CD14-positive monocyte (primary cell): ENCODE results near the gene CHRM5. TPM values are rescaled to one million over a fixed set of nuclear protein-coding genes. Genes with fewer than 3 reads are reported as not detected.

Experiments used
- DNase-seq, 3 donors: peaks; one replicate each; pipeline ENCODE4 v3.0.0-alpha.2; 2011 to 2022
- H2AFZ ChIP-seq: 2 replicates; pipeline ENCODE4 v1.6.0; 2012; ENCODE audit warnings: mild to moderate bottlenecking, low read depth, low read length, inconsistent platforms; ENCODE audit not compliant: insufficient read depth, poor library complexity, severe bottlenecking
- H3K27ac ChIP-seq, 2 donors: 1 replicate in 1 of 2; 2 replicates in 1 of 2; pipeline ENCODE4 v1.5.1; 2012 to 2013; ENCODE audit warnings: low read length in 2 of 2, control low read depth in 1 of 2, inconsistent platforms in 1 of 2, low read depth in 1 of 2, mild to moderate bottlenecking in 1 of 2
- H3K27me3 ChIP-seq, 2 donors: one replicate each; pipeline versions ENCODE4 v1.6.0 to v1.6.1; 2011 to 2013; ENCODE audit warnings: low read length in 2 of 2; ENCODE audit not compliant: control insufficient read depth in 2 of 2, insufficient read depth in 2 of 2
- H3K36me3 ChIP-seq, 2 donors: replicated peaks in 1 of 2; 1 replicate in 1 of 2; 2 replicates in 1 of 2; pipeline versions ENCODE4 v1.5.1 to v1.6.1; 2012 to 2013; ENCODE audit warnings: low read length in 2 of 2, control low read depth in 1 of 2, inconsistent platforms in 1 of 2, mild to moderate bottlenecking in 1 of 2; ENCODE audit not compliant: insufficient read depth in 2 of 2, control insufficient read depth in 1 of 2
- H3K4me1 ChIP-seq, 2 donors: 1 replicate in 1 of 2; 2 replicates in 1 of 2; pipeline versions ENCODE4 v1.5.1 to v1.6.1; 2012 to 2013; ENCODE audit warnings: low read length in 2 of 2, control low read depth in 1 of 2, inconsistent platforms in 1 of 2, mild to moderate bottlenecking in 1 of 2, moderate library complexity in 1 of 2; ENCODE audit not compliant: insufficient read depth in 2 of 2, control insufficient read depth in 1 of 2
- H3K4me2 ChIP-seq: replicated peaks from 2 replicates; pipeline ENCODE3; 2012; ENCODE audit warnings: low read length, moderate library complexity, mild to moderate bottlenecking; ENCODE audit not compliant: poor library complexity, severe bottlenecking; ENCODE audit errors: extremely low read depth
- H3K4me3 ChIP-seq, 3 experiments: fragments of 200-600 bp in 1 of 3; sonication (generic) in 1 of 3; replicated peaks in 1 of 3; 1 replicate in 2 of 3; 2 replicates in 1 of 3; pipeline ENCODE4 v1.5.1; 2011 to 2013; ENCODE audit warnings: low read length in 3 of 3, mild to moderate bottlenecking in 3 of 3, control low read depth in 2 of 3, low read depth in 2 of 3, inconsistent platforms in 1 of 3, moderate library complexity in 1 of 3
- H3K79me2 ChIP-seq: 2 replicates; pipeline ENCODE4 v1.6.0; 2012; ENCODE audit warnings: mild to moderate bottlenecking, control low read depth, inconsistent platforms, low read length, moderate library complexity; ENCODE audit not compliant: insufficient read depth
- H3K9ac ChIP-seq: 2 replicates; pipeline ENCODE4 v1.6.0; 2017; ENCODE audit warnings: low read length, mild to moderate bottlenecking; ENCODE audit not compliant: insufficient read depth, poor library complexity, severe bottlenecking
- H3K9me3 ChIP-seq, 2 donors: replicated peaks in 1 of 2; 1 replicate in 1 of 2; 2 replicates in 1 of 2; pipeline versions ENCODE4 v1.5.1 to v1.6.1; 2012 to 2013; ENCODE audit warnings: low read length in 2 of 2, control low read depth in 1 of 2; ENCODE audit not compliant: control insufficient read depth in 1 of 2, insufficient read depth in 1 of 2
- H4K20me1 ChIP-seq: 2 replicates; pipeline ENCODE4 v1.6.0; 2012; ENCODE audit warnings: mild to moderate bottlenecking, low read length, control low read depth, moderate library complexity; ENCODE audit not compliant: insufficient read depth
- H3K27ac Mint-ChIP-seq, 7 donors: one replicate each; pipeline ENCODE4 v1.8.0; 2020; ENCODE audit warnings: mild to moderate bottlenecking in 7 of 7, mixed read lengths in 7 of 7, moderate library complexity in 6 of 7, inconsistent platforms in 2 of 7
- H3K27me3 Mint-ChIP-seq, 3 donors: one replicate each; pipeline ENCODE4 v1.8.0; 2021 to 2022; ENCODE audit warnings: low read depth in 3 of 3, mild to moderate bottlenecking in 3 of 3, mixed read lengths in 3 of 3, moderate library complexity in 3 of 3, inconsistent platforms in 1 of 3
- H3K36me3 Mint-ChIP-seq, 2 donors: one replicate each; pipeline ENCODE4 v1.8.0; 2020; ENCODE audit warnings: mixed read lengths in 2 of 2, inconsistent platforms in 1 of 2, mild to moderate bottlenecking in 1 of 2
- H3K4me1 Mint-ChIP-seq: one replicate; pipeline ENCODE4 v1.8.0; 2020; ENCODE audit warnings: mild to moderate bottlenecking, mixed read lengths
- H3K4me3 Mint-ChIP-seq, 2 donors: one replicate each; pipeline ENCODE4 v1.8.0; 2020; ENCODE audit warnings: mild to moderate bottlenecking in 2 of 2, mixed read lengths in 2 of 2, moderate library complexity in 1 of 2
- H3K9me3 Mint-ChIP-seq, 7 donors: one replicate each; pipeline ENCODE4 v1.8.0; 2020 to 2022; ENCODE audit warnings: mixed read lengths in 7 of 7, mild to moderate bottlenecking in 6 of 7, moderate library complexity in 6 of 7, inconsistent platforms in 2 of 7
- CTCF ChIP-seq: fragments of 200-600 bp; IDR thresholded peaks from one replicate; pipeline ENCODE4 v1.8.0; 2022; ENCODE audit warnings: antibody characterized with exemption, mild to moderate bottlenecking
- WGBS: methylation state at CpG from one replicate; pipeline ENCODE4 v1.1.5; 2013; ENCODE audit warnings: missing lambda C conversion rate; ENCODE audit not compliant: insufficient coverage; 5-methylcytosine and 5-hydroxymethylcytosine counted together
- intact Hi-C, 2 donors: fragments of 100-400 bp; cut with micrococcal nuclease; formaldehyde crosslinking; loops; one replicate each; pipeline versions ENCODE4 v1.15.0 to v1.15.1; 2023
- polyA plus RNA-seq, 3 donors: library from polyadenylated mRNA; depleted of rRNA in 1 of 3; unstranded in 2 of 3; stranded (reverse) in 1 of 3; fragments of 300-500 nt in 2 of 3; fragments of >200 nt in 1 of 3; fragmentation: Illumina TruSeq in 2 of 3; gene quantifications; 1 replicate in 2 of 3; 2 replicates in 1 of 3; pipeline ENCODE4 v1.2.3, GENCODE V29; 2012 to 2021

Gene CHRM5
- polyA plus RNA-seq, 3 donors = not detected

GRCh38 chr15:33982516-33982915, 14.2 kb downstream of the CHRM5 start:
- TF ChIP-seq CTCF = no peak
- Histone ChIP-seq H4K20me1 (no peaks in the 10 kb centered on the region), H3K4me3 (no peak overlapping the region), H3K27ac (no peak overlapping the region), H3K9ac (no peak overlapping the region), H3K36me3 (no peaks in the 10 kb centered on the region), H2AFZ (no peak overlapping the region), H3K4me1 (no peaks in the 10 kb centered on the region), H3K79me2 (no peaks in the 10 kb centered on the region), H3K27me3 (no peaks in the 10 kb centered on the region), H3K4me2 (no peak overlapping the region), H3K9me3 (no peaks in the 10 kb centered on the region)
- intact Hi-C loops = no loop called here
- Mint-ChIP-seq H3K36me3 (no peaks in the 10 kb centered on the region), H3K27me3 (no peaks in the 10 kb centered on the region), H3K27ac (no peak overlapping the region), H3K9me3 (no peaks in the 10 kb centered on the region), H3K4me3 (no peak overlapping the region), H3K4me1 (no peaks in the 10 kb centered on the region)
- no peak for DNase-seq
- WGBS = no CpG with 5 or more reads among the region's 1 CpG

DNA sequence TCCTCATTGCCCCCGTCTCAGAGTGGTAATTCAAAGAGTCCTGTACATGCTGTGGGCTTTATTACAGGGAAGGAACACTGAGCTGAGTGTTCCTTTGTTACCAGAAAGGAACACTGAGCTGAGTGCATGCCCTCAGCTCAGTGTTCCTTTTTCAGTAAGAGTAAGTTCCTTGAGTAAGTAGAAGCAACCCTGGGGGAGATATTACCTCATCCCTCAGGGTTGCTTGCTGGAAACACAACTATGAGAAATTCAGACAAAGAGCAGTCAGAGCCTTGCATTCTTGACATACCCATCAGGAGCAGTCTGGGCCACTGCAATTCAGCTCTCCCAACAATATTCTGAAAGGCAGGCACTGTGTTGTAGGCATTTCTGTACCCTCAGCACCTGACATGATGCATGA, 17.0 kb downstream of the CHRM5 start:
- Mint-ChIP-seq H3K4me3 (no peak overlapping the region), H3K36me3 (no peaks in the 10 kb centered on the region), H3K4me1 (no peaks in the 10 kb centered on the region), H3K27ac (no peak overlapping the region), H3K27me3 (peaks cover 0 to 1% (median 0%) of the 10 kb centered on the region in 3 donors), H3K9me3 (no peaks in the 10 kb centered on the region)
- H3K4me2 ChIP-seq = no peak overlapping the region
- no peaks in the 10 kb centered on the region for H3K36me3 ChIP-seq
- intact Hi-C loops = no loop called here
- TF ChIP-seq CTCF = no peak
- no peak overlapping the region for H3K4me3 ChIP-seq
- H3K4me1 ChIP-seq = no peaks in the 10 kb centered on the region
- no peak overlapping the region for H3K27ac ChIP-seq
- DNase-seq = no peak
- WGBS = 25% methylated on average over 1 of the region's 1 CpG
- no peaks in the 10 kb centered on the region for H3K79me2 ChIP-seq
- no peak overlapping the region for H2AFZ ChIP-seq
- no peaks in the 10 kb centered on the region for H4K20me1 ChIP-seq
- no peaks in the 10 kb centered on the region for H3K9me3 ChIP-seq
- no peaks in the 10 kb centered on the region for H3K27me3 ChIP-seq
- H3K9ac ChIP-seq = no peak overlapping the region
